Heart left ventricle (tissue), 16 donors: Measurements from ENCODE around the gene RPS3. TPM values are rescaled to one million over a fixed set of nuclear protein-coding genes. Genes with fewer than 3 reads are reported as not detected.

Experiments
- ATAC-seq, 4 donors: fragments of 200-7000 bp; cut with Tn5 transposase; one replicate each; pipeline ENCODE4 v1.9.1; 2020 to 2022; ENCODE audit warnings: moderate library complexity in 4 of 4, mild to moderate bottlenecking in 3 of 4, moderate number of reproducible peaks in 1 of 4
- DNase-seq, 5 donors: peaks; one replicate each; pipeline ENCODE4 v3.0.0-alpha.2; 2020
- H3K27ac ChIP-seq, 12 donors: fragments of 200-600 bp; sonication (generic) in 4 of 12; one replicate each; pipeline versions ENCODE4 v1.5.0 to v1.8.0; 2016 to 2022; ENCODE audit warnings: mild to moderate bottlenecking in 2 of 12
- H3K27me3 ChIP-seq, 9 donors: fragments of 200-600 bp; sonication (generic) in 2 of 9; one replicate each; pipeline versions ENCODE4 v1.5.1 to v1.8.0; 2016 to 2022; ENCODE audit warnings: mild to moderate bottlenecking in 3 of 9
- H3K36me3 ChIP-seq, 9 donors: fragments of 200-600 bp; sonication (generic) in 2 of 9; one replicate each; pipeline versions ENCODE4 v1.5.0 to v1.8.0; 2018 to 2022; ENCODE audit warnings: mild to moderate bottlenecking in 2 of 9
- H3K4me1 ChIP-seq, 12 donors: fragments of 200-600 bp; sonication (generic) in 4 of 12; one replicate each; pipeline versions ENCODE4 v1.5.0 to v1.8.0; 2016 to 2022; ENCODE audit warnings: mild to moderate bottlenecking in 3 of 12
- H3K4me3 ChIP-seq, 12 donors: fragments of 200-600 bp; sonication (generic) in 4 of 12; one replicate each; pipeline versions ENCODE4 v1.5.0 to v1.8.0; 2017 to 2022; ENCODE audit warnings: mild to moderate bottlenecking in 9 of 12, moderate library complexity in 4 of 12
- H3K9me3 ChIP-seq, 12 donors: fragments of 200-600 bp; sonication (generic) in 4 of 12; one replicate each; pipeline versions ENCODE4 v1.5.0 to v1.8.0; 2016 to 2022; ENCODE audit warnings: mild to moderate bottlenecking in 1 of 12
- CTCF ChIP-seq, 12 donors: fragments of 200-600 bp; sonication (generic) in 4 of 12; IDR thresholded peaks; one replicate each; pipeline versions ENCODE4 v1.5.0 to v1.8.0; 2018 to 2022; ENCODE audit warnings: antibody characterized with exemption in 12 of 12, mild to moderate bottlenecking in 5 of 12
- POLR2A ChIP-seq, 2 donors: fragments of 450-650 bp; IDR thresholded peaks; one replicate each; pipeline ENCODE4 v1.6.1; 2017; ENCODE audit warnings: antibody characterized with exemption in 2 of 2, mild to moderate bottlenecking in 2 of 2, moderate library complexity in 2 of 2
- WGBS, 4 donors: extraction: QIAGEN DNeasy Blood & Tissue Kit in 2 of 4; methylation state at CpG; one replicate each; pipeline versions ENCODE4 v1.1.5 to v1.1.7; 2013 to 2018; 5-methylcytosine and 5-hydroxymethylcytosine counted together
- intact Hi-C, 10 donors: fragments of 100-400 bp; cut with DNase I; formaldehyde crosslinking; loops; one replicate each; pipeline versions ENCODE4 v1.11.1 to v1.14.2; 2022
- polyA plus RNA-seq, 2 donors: library from polyadenylated mRNA; stranded (reverse); fragments of 200-250 nt; gene quantifications; one replicate each; pipeline ENCODE4 v1.2.3, GENCODE V29; 2013
- total RNA-seq, 9 donors: library from RNA; depleted of rRNA in 2 of 9; stranded (reverse); fragments of >200 nt in 2 of 9; fragmentation: NEBNext Ultra II Directional in 3 of 9; extraction: Animal tissue kit (Norgen Biotek cat#: 25700) in 3 of 9; gene quantifications; one replicate each; pipeline versions ENCODE4 v1.1.0 to v1.2.4, GENCODE V29; 2016 to 2023
- donor health status: ischemic (EF 13 %, LVEDD 7.1; RV severe dilation, severe dysfunction).
- donor health status: healthy with polysubstance abuse.
- donor health status: DM: no; HTN: yes; CAD: no.
- donor health status: DM: no; HTN: no; CAD: no.
- donor health status: ischemic (EF 25% LVEDD 6.9; RV normal size, moderate dysfunction).
- donor health status: ischemic (EF 25% LVEDD 5.7; RV mildly dilated, moderate dysfunction).
- donor health status: healthy.
- donor health status: DM: yes; HTN: yes; CAD: no.
- donor health status: ischemic (EF 35%, LVEDD 5.7; RV mildly dilated, moderate dysfunction).
- donor health status: nonischemic (EF 11% LVEDD 7.7; RV severe dilation, severe dysfunction).
- donor health status: DM: yes; HTN: yes; CAD: no.
- donor health status: PGD.
- donor health status: ischemic (EF 29% LVEDD 5.4; RV normal size, mild dysfunction).
- donor health status: nonischemic (EF 23%, LVEDD 6.1; RV moderate dilation, normal function).

Gene RPS3
- total and polyA plus RNA-seq, 11 donors = 434 to 2,100 (median 990) TPM

- Histone ChIP-seq H3K27me3 (no peaks in the 10 kb centered on the region), H3K4me1 (peaks cover 0 to 2% (median 0%) of the 10 kb centered on the region in 12 donors), H3K27ac (no peak overlapping the region), H3K4me3 (no peak overlapping the region), H3K36me3 (no peaks in the 10 kb centered on the region), H3K9me3 (no peaks in the 10 kb centered on the region)
- DNase-seq (peak in 1 of 5 donors; percentile 28), ATAC-seq (no peak)
- 85 to 100% (median 94%) methylated on average over 2 to 10 of the region's 10 CpGs for WGBS, 4 donors
- intact Hi-C loops = loop anchor here in 3 of 10 donors (10.0 kb wide), 1 partner anchor 54 kb away; the partner anchor contains the start of gene RPS3 (in 3 of the 3)
- TF ChIP-seq CTCF (IDR thresholded peaks at IDR 0.05) = no peak
- no peak for TF ChIP-seq POLR2A (IDR thresholded peaks at IDR 0.05)
Observed at GRCh38 chr11:75449271-75449670, 50.0 kb downstream of the RPS3 start.

GRCh38 chr11:75449776-75450175 lies 50.5 kb downstream of the RPS3 start:
- Histone ChIP-seq H3K4me3 (no peak overlapping the region), H3K4me1 (peaks cover 0 to 5% (median 0%) of the 10 kb centered on the region in 12 donors), H3K27me3 (no peaks in the 10 kb centered on the region), H3K9me3 (no peaks in the 10 kb centered on the region), H3K36me3 (no peaks in the 10 kb centered on the region), H3K27ac (no peak overlapping the region)
- intact Hi-C loops = loop anchor here in 3 of 10 donors (10.0 kb wide), 1 partner anchor 55 kb away; the partner anchor contains the start of gene RPS3 (in 3 of the 3)
- peak in 1 of 5 donors; percentile 35 for DNase-seq
- no peak for TF ChIP-seq CTCF (IDR thresholded peaks at IDR 0.05)
- no peak for TF ChIP-seq POLR2A (IDR thresholded peaks at IDR 0.05)
- no peak for ATAC-seq
- WGBS, 4 donors = 92 to 97% (median 94%) methylated on average over 10 to 11 of the region's 11 CpGs

GRCh38 chr11:75450236-75450635 lies 50.9 kb downstream of the RPS3 start:
- ATAC-seq (no peak), DNase-seq (peak in 1 of 5 donors; percentile 41)
- peaks cover 0 to 5% (median 0%) of the 10 kb centered on the region in 12 donors for H3K4me1 ChIP-seq
- 89 to 100% (median 93%) methylated on average over 6 to 7 of the region's 7 CpGs for WGBS, 4 donors
- H3K36me3 ChIP-seq = no peaks in the 10 kb centered on the region
- no peak overlapping the region for H3K4me3 ChIP-seq
- no peaks in the 10 kb centered on the region for H3K9me3 ChIP-seq
- H3K27me3 ChIP-seq = no peaks in the 10 kb centered on the region
- intact Hi-C loops = no loop called here
- H3K27ac ChIP-seq = no peak overlapping the region
- no peak for TF ChIP-seq POLR2A (IDR thresholded peaks at IDR 0.05)

- ATAC-seq = no peak
- peak in 1 of 5 donors; percentile 55 for DNase-seq
- peaks cover 0 to 5% (median 0%) of the 10 kb centered on the region in 12 donors for H3K4me1 ChIP-seq
- no peak overlapping the region for H3K4me3 ChIP-seq
- no peak overlapping the region for H3K27ac ChIP-seq
- 66 to 78% (median 73%) methylated on average over 40 to 46 of the region's 46 CpGs for WGBS, 4 donors
- TF ChIP-seq CTCF (IDR thresholded peaks at IDR 0.05) (peak in 11 of 12 donors; percentile 22 to 55 (median 47)), POLR2A (IDR thresholded peaks at IDR 0.05) (no peak)
- no peaks in the 10 kb centered on the region for H3K9me3 ChIP-seq
- H3K27me3 ChIP-seq = no peaks in the 10 kb centered on the region
- no peaks in the 10 kb centered on the region for H3K36me3 ChIP-seq
- intact Hi-C loops = no loop called here
Observed at GRCh38 chr11:75450826-75451821, 51.8 kb downstream of the RPS3 start.
